Suprapubic skin (tissue), 4 donors: Measurements from ENCODE around the gene DNAI1. TPM values are rescaled to one million over a fixed set of nuclear protein-coding genes. Genes with fewer than 3 reads are reported as not detected.
"Not testable (repeated sequence)": the region's sequence is repeated elsewhere in the genome, so short reads cannot be mapped to it uniquely, and the experiment has no call there.

Source experiments
- DNase-seq, 2 donors: peaks; one replicate each; pipeline ENCODE4 v3.0.0-alpha.2; 2019; ENCODE audit warnings: low spot score in 2 of 2
- H3K27ac ChIP-seq: fragments of 200-600 bp; sonication (generic); one replicate; pipeline ENCODE4 v1.5.1; 2019
- H3K27me3 ChIP-seq: fragments of 200-600 bp; sonication (generic); one replicate; pipeline ENCODE4 v1.5.1; 2019
- H3K36me3 ChIP-seq: fragments of 200-600 bp; sonication (generic); one replicate; pipeline ENCODE4 v1.5.1; 2019
- H3K4me1 ChIP-seq: fragments of 200-600 bp; sonication (generic); one replicate; pipeline ENCODE4 v1.5.1; 2019
- H3K4me3 ChIP-seq: fragments of 200-600 bp; sonication (generic); one replicate; pipeline ENCODE4 v1.5.1; 2019; ENCODE audit warnings: mild to moderate bottlenecking
- H3K9me3 ChIP-seq: fragments of 200-600 bp; sonication (generic); one replicate; pipeline ENCODE4 v1.5.1; 2019
- EP300 ChIP-seq: sonication (generic); formaldehyde crosslinking; IDR thresholded peaks from one replicate; pipeline ENCODE4 v1.6.1; 2017; ENCODE audit warnings: antibody characterized with exemption
- POLR2A ChIP-seq, 2 donors: fragments of 450-650 bp; IDR thresholded peaks; one replicate each; pipeline ENCODE4 v1.6.1; 2017; ENCODE audit warnings: antibody characterized with exemption in 2 of 2, mild to moderate bottlenecking in 2 of 2, moderate library complexity in 2 of 2
- POLR2AphosphoS5 ChIP-seq, 3 donors: sonication (generic); formaldehyde crosslinking; IDR thresholded peaks; one replicate each; pipeline ENCODE4 v1.6.1; 2017; ENCODE audit warnings: antibody characterized with exemption in 3 of 3
- WGBS: methylation state at CpG from one replicate; pipeline ENCODE4 v1.1.5; 2018; 5-methylcytosine and 5-hydroxymethylcytosine counted together
- total RNA-seq, 4 donors: library from RNA; depleted of rRNA; stranded (reverse); fragments of >200 nt; gene quantifications; one replicate each; pipeline ENCODE4 v1.1.0, GENCODE V29; 2016
- TF ChIP-seq, protein P1 (sequence below), 2 donors: fragments of 200-600 bp in 1 of 2; fragments of 450-650 bp in 1 of 2; sonication (generic) in 1 of 2; IDR thresholded peaks; one replicate each; pipeline ENCODE4 v1.5.1; 2016 to 2019; ENCODE audit warnings: antibody characterized with exemption in 2 of 2, mild to moderate bottlenecking in 1 of 2, moderate library complexity in 1 of 2

Gene DNAI1
- total RNA-seq, 4 donors from 2014 or later, result not detected

GRCh38 chr9:34477541-34477940 lies 18.9 kb downstream of the DNAI1 start:
- 83% methylated on average over 1 of the region's 1 CpG for WGBS
- no peak for DNase-seq
- no peaks in the 10 kb centered on the region for H3K36me3 ChIP-seq
- H3K4me1 ChIP-seq, result no peaks in the 10 kb centered on the region
- no peak overlapping the region for H3K27ac ChIP-seq
- peaks cover 8% of the 10 kb centered on the region for H3K27me3 ChIP-seq
- H3K9me3 ChIP-seq, result no peaks in the 10 kb centered on the region
- TF ChIP-seq, protein P1, sequence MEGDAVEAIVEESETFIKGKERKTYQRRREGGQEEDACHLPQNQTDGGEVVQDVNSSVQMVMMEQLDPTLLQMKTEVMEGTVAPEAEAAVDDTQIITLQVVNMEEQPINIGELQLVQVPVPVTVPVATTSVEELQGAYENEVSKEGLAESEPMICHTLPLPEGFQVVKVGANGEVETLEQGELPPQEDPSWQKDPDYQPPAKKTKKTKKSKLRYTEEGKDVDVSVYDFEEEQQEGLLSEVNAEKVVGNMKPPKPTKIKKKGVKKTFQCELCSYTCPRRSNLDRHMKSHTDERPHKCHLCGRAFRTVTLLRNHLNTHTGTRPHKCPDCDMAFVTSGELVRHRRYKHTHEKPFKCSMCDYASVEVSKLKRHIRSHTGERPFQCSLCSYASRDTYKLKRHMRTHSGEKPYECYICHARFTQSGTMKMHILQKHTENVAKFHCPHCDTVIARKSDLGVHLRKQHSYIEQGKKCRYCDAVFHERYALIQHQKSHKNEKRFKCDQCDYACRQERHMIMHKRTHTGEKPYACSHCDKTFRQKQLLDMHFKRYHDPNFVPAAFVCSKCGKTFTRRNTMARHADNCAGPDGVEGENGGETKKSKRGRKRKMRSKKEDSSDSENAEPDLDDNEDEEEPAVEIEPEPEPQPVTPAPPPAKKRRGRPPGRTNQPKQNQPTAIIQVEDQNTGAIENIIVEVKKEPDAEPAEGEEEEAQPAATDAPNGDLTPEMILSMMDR (IDR thresholded peaks at IDR 0.05), result no peak
- TF ChIP-seq EP300, result no peak
- TF ChIP-seq POLR2AphosphoS5 (IDR thresholded peaks at IDR 0.05), result no peak
- H3K4me3 ChIP-seq, result no peak overlapping the region

DNA sequence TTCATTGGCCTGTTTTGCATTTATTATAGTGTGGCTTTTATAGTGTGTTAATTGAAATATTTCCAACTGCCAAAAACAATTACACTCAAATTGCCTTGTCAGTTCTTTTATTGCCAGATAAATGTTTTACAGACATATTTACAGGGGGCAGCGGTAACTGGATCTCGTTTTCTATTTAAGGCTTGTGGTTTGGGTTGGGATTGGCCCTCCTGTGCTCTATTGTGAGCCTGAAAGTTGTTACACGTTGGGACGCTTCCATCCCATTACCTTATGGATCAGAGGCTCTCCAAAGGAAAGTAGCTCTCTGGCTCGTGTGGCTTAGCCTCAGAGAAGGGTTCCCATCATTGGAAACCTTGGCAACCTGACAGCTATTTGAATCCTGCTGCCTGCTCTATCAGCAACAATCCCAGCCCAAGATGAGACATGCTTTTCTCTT lies 20.8 kb downstream of the DNAI1 start:
- DNase-seq, result no peak
- Histone ChIP-seq H3K4me3 (no peak overlapping the region), H3K36me3 (no peaks in the 10 kb centered on the region), H3K27ac (no peak overlapping the region), H3K27me3 (peaks cover 8% of the 10 kb centered on the region), H3K4me1 (no peaks in the 10 kb centered on the region), H3K9me3 (no peaks in the 10 kb centered on the region)
- TF ChIP-seq POLR2AphosphoS5 (IDR thresholded peaks at IDR 0.05) (no peak), POLR2A (IDR thresholded peaks at IDR 0.05) (no peak), EP300 (no peak)
- TF ChIP-seq, protein P1 (IDR thresholded peaks at IDR 0.05), result no peak
- WGBS, result 36% methylated on average over 5 of the region's 5 CpGs

- not testable (repeated sequence) for H3K27ac ChIP-seq, H3K27me3 ChIP-seq, H3K4me3 ChIP-seq, H3K9me3 ChIP-seq, H3K4me1 ChIP-seq, H3K36me3 ChIP-seq
- peak in 1 of 2 donors; percentile 23 for DNase-seq
- WGBS, result 68% methylated on average over 13 of the region's 13 CpGs
These were observed 23.0 kb downstream of the DNAI1 start for GRCh38 chr9:34481620-34482019.

- WGBS, result 91% methylated on average over 9 of the region's 27 CpGs
- not testable (repeated sequence) for H3K9me3 ChIP-seq
These were observed 24.1 kb downstream of the DNAI1 start for GRCh38 chr9:34482746-34483145.

DNA sequence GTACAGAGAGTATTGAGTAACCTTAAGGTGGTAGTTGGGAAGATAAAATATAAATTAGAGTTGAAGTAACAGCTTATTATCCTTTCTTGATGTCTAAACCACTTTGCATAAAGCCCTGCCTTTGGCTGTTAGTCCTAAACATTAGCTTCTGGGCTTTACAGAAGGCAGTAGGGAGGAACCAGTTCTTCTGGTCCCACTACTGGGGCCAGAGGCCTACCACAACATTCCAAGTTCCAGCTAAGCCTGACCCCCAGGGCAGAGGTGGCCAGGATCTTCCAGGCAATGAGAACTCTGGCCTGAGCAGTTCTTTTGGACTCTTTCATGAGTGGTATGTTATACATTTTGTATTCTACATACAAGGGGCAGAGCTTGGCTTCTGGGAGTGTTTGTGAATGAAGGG lies 26.1 kb downstream of the DNAI1 start:
- H3K27me3 ChIP-seq, result peaks cover 8% of the 10 kb centered on the region
- H3K36me3 ChIP-seq, result no peaks in the 10 kb centered on the region

More at GRCh38 chr9:34482746-34483145, 24.1 kb downstream of the DNAI1 start:
- not testable (repeated sequence) for DNase-seq, H3K27me3 ChIP-seq, H3K36me3 ChIP-seq, H3K4me3 ChIP-seq, H3K27ac ChIP-seq, H3K4me1 ChIP-seq

DNA sequence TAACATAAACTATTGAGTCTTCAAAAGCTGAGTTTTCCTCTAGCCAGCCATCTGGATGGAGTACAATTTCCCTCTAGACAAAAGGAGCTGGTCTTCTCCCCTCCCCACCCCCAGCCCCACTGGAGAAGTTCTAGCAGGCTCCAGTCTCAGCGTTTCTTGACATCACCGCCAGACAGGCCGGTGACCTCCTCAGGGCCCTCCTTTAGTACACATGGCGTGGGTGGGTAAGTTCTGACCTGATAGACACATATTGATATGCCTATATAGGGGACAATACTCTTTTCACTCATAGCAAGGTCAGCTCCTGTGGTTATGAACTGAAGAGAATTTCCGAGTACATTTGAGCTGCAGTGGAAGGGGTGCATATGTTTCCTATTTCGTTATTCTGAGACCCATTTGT lies 27.2 kb downstream of the DNAI1 start:
- Histone ChIP-seq H3K27me3 (peaks cover 14% of the 10 kb centered on the region), H3K27ac (no peak overlapping the region), H3K4me3 (no peak overlapping the region), H3K9me3 (no peaks in the 10 kb centered on the region), H3K36me3 (no peaks in the 10 kb centered on the region), H3K4me1 (no peaks in the 10 kb centered on the region)
- DNase-seq, result no peak
- TF ChIP-seq, protein P1 (IDR thresholded peaks at IDR 0.05), result no peak
- TF ChIP-seq POLR2A (IDR thresholded peaks at IDR 0.05) (no peak), EP300 (no peak), POLR2AphosphoS5 (IDR thresholded peaks at IDR 0.05) (no peak)
- 70% methylated on average over 6 of the region's 6 CpGs for WGBS

More for the DNA sequence above, 26.1 kb downstream of the DNAI1 start:
- DNase-seq, result peak in 1 of 2 donors; percentile 3
- no peak for TF ChIP-seq POLR2A (IDR thresholded peaks at IDR 0.05)
- TF ChIP-seq, protein P1 (IDR thresholded peaks at IDR 0.05), result no peak
- no peak for TF ChIP-seq EP300
- no peak for TF ChIP-seq POLR2AphosphoS5 (IDR thresholded peaks at IDR 0.05)
- Histone ChIP-seq H3K27ac (no peak overlapping the region), H3K4me3 (no peak overlapping the region), H3K4me1 (no peaks in the 10 kb centered on the region), H3K9me3 (no peaks in the 10 kb centered on the region)
